GM19023 (cell line): ENCODE measurements around the gene RBL2.
"Not testable (repeated sequence)": the region's sequence is repeated elsewhere in the genome, so short reads cannot be mapped to it uniquely, and the experiment has no call there.

Experiments used
- ATAC-seq: cut with Tn5 transposase; IDR thresholded peaks from one replicate; pipeline ENCODE4 v1.9.1; 2021; ENCODE audit warnings: mild to moderate bottlenecking, moderate library complexity; ENCODE audit not compliant: unreplicated experiment

The RBL2 gene

GRCh38 chr16:53434377-53435065 is at the start of gene RBL2:
RBL2 (plus strand) TSS chr16:53434471; CDS start chr16:53434557, 86 bp downstream.
- ATAC-seq, result peak; percentile 72

- ATAC-seq, result not testable (repeated sequence)
Observed at GRCh38 chr16:53384610-53385009, 49.7 kb upstream of the RBL2 start.

- ATAC-seq, result no peak
Observed at GRCh38 chr16:53404959-53405358, 29.3 kb upstream of the RBL2 start.

DNA sequence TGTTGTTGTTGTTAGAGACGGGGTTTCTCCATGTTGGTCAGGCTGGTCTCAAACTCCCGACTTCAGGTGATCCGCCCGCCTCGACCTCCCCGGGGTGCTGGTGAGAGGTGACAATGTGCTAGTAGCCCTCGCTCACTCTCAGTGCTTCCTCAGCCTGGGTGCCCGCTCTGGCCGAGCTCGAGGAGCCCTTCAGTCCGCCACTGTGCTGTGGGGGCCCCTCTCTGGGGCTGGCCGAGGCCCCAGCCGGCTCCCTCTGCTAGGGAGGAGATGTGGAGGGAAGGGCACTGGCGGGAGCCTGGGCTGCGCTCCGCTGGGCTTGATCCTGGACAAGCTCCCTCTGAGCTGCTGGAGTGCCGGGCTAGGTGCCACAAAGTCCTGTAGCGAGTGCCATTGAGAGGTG is 21.7 kb upstream of the RBL2 start:
- no peak for ATAC-seq

DNA sequence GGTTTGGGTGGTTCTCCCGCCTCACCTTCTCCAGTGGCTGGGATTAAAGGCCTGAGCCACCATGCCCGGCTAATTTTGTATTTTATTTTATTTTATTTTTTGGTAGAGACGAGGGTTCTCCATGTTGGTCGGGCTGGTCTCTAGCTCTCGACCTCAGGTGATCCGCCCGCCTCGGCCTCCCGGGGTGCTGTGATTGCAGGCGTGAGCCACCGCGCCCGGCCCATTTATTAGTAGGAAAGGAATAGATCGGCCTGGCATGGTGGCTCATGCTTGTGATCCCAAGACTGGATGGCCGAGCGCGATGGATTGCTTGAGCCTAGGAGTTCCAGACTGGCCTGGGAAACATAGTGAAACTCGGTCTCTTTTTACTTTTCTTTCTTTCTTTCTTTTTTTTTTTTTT is 20.4 kb upstream of the RBL2 start:
- ATAC-seq, result no peak

GRCh38 chr16:53414381-53414780 is 19.9 kb upstream of the RBL2 start:
- ATAC-seq, result no peak

DNA sequence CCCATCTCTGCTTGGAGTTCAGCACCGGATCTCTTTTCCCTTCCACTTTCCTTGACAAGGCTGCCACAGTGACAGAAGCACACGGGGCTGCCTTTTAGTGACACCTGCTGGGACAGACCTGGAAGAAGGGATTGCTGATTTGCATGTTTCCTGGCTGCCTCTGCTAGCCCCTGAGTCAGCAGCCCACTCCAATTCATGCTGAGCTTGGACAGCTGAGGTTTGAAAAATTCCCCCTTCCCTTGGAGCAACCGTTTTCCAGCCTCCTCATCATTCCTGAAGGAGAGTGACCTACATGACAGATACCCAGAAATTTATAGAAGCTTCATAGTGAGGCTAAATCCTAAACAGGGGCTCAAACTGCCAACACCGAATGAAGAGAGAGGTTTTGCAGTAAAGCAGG is 18.8 kb upstream of the RBL2 start:
- ATAC-seq, result no peak

GRCh38 chr16:53417011-53417410 is 17.3 kb upstream of the RBL2 start:
- ATAC-seq, result no peak

DNA sequence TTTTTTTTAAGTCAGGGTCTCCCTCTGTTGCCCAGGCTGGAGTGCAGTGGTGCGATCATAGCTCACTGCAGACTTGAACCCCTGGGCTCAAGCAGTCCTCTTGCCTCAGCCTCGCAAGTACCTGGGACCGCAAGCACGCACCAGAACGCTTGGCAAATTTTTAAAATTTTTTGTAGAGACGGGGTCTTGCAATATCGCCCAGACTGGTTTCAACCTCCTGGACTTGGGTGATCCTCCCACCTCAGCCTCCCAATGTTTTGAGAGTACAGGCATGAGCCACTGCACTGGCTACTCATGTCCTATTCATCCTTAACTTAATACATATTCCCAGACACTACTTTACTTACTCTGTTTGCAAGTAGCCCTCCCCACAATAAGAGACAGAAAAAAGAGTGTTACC is 16.3 kb upstream of the RBL2 start:
- no peak for ATAC-seq

DNA sequence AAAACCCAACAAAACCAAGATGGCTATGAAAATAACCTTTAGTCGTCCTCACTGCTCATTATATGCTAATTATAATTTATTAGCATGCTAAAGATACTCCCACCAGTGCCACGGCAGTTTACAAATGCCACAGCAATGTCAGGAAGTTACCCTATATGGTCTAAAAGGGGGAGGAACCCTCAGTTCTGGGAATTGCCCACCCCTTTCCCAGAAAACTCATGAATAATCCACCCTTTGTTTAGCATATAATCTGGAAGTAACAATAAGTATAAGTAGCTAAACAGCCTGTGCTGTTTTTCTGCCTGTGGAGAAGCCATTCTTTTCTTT is 14.9 kb upstream of the RBL2 start:
- not testable (repeated sequence) for ATAC-seq

GRCh38 chr16:53421248-53421647 is 13.0 kb upstream of the RBL2 start:
- no peak for ATAC-seq

GRCh38 chr16:53423968-53424367 is 10.3 kb upstream of the RBL2 start:
- ATAC-seq, result not testable (repeated sequence)

GRCh38 chr16:53428681-53429080 is 5.6 kb upstream of the RBL2 start:
- ATAC-seq, result no peak

DNA sequence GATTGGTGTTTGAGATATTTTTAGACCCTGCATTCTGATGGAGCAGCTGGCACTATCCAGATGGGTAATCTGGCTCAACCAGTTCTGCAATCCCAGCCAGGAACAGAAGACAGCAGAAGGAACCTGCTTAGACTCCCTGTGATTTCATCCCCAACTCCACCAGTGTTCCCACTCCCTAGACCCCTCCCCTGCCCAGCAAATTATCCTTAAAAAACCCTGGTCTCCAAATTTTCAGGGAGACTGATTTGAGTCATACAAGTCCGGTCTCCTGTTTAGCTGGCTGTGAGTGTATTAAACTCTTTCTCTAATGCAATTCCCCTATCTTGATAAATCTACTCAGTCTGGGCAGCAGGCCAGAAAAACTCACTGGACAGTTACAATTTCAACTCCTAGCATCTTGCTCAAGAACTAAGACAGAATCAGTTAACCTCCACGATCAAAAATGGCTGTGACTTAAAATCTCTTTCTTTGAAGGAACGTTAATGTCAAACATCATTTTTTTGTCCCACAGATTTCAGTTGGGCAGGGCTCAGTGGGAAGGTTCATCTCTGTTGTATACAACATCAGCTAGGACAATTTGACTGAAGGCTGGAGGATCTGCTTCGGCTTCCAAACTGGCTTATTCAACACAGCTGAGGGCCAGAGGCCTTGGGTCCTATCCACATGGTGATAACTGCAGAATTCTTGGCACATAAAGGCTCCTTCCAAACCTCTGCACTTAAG is 4.9 kb upstream of the RBL2 start:
- no peak for ATAC-seq

DNA sequence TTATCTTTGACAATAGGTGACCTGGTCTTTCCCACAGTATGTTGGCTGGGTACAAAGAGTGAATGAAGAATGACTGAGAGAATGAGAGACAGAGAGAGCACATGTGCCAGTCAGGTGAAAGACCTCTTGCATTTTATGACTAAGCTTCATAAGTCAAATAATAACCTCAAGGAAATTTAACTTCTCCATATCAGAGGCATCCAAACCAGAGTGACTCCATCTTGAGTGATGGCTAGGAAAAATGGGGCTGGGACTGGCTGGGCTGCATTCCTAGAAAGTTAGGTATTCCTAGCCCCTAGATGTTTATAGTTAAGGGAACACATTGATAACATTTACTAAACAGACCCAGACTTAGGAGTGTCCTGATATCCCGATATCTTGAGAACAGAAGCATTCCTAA is 3.9 kb upstream of the RBL2 start:
- ATAC-seq, result no peak

GRCh38 chr16:53433509-53433908 is 762 bp upstream of the RBL2 start:
- ATAC-seq, result no peak

GRCh38 chr16:53433930-53434376 is 318 bp upstream of the RBL2 start:
- no peak for ATAC-seq

DNA sequence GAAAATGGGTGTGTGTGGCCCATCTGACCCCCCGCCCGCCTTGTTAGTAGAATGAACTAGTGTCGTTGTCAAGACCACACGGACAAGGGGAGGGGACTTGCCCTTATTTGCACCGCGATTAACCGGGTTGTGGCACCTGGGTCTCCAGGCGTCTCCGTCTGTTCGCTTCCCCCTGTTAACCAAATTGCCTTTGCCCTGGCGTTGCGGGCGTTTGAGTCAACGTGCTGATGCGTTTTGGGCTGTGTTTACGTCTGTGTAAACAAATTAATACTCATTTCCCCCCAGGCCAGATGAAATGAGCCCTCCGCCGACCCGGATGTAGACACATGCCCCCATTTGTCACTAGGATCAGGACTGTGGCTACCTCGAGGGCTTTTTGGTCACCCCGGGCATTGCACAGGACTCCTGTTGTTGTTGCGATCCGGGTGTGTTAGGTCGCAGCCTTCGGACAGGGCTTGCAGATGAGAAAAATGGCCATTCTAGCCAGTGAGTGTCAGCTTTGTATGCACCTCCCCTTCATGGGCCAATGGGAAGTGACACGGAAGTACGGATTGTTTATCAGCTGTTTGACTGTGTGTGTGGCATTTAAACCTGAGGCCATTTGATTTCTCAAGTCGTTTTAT is 906 bp downstream of the RBL2 start:
- peak; percentile 81 for ATAC-seq

DNA sequence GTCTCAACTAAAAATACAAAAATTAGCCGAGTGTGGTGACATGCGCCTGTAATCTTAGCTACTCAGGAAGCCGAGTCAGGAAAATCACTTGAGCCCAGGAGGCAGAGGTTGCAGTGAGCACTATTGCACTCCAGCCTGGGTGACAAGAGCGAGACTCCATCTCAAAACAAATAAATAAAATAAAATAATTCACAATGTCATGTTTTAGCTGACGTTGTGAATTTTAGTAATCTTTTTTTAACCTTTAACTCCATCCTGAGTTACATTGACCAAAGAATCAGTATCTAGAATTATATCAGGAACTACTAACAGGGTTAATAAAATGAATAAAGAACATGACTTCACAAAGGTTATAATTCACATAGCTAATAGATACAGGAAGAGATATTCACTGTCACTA is 5.9 kb downstream of the RBL2 start:
- ATAC-seq, result no peak

- no peak for ATAC-seq
Observed at GRCh38 chr16:53445534-53445933, 11.3 kb downstream of the RBL2 start.

DNA sequence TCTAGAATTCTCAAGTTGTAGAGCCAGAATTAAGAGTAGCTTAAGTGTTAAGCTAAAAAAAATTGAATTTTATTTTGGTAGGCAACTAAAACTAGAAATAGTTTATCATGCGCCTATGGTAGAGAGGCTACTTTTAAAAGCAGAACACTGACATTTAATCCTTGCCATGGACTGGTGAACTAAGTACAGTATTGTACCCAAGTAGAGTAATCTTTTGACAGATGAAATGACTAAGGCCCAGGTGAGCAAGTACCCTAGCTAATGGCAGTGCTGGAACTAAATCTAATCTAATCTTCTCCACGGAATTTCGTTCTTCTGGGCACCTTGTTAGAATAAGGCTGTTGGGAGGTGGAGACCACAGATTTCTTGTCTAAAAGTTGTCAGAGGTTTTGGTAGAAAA is 11.8 kb downstream of the RBL2 start:
- ATAC-seq, result no peak

- ATAC-seq, result no peak
Observed at GRCh38 chr16:53449816-53450517, 15.7 kb downstream of the RBL2 start.
